T-helper 1 cell (primary cell): Measurements from ENCODE around the gene SLC25A4.
"Not testable (repeated sequence)": the region's sequence is repeated elsewhere in the genome, so short reads cannot be mapped to it uniquely, and the experiment has no call there.

ENCODE experiments used
- DNase-seq, 5 donors: peaks; one replicate each; pipeline ENCODE4 v3.0.0-alpha.2; 2012 to 2020

The SLC25A4 gene

DNA sequence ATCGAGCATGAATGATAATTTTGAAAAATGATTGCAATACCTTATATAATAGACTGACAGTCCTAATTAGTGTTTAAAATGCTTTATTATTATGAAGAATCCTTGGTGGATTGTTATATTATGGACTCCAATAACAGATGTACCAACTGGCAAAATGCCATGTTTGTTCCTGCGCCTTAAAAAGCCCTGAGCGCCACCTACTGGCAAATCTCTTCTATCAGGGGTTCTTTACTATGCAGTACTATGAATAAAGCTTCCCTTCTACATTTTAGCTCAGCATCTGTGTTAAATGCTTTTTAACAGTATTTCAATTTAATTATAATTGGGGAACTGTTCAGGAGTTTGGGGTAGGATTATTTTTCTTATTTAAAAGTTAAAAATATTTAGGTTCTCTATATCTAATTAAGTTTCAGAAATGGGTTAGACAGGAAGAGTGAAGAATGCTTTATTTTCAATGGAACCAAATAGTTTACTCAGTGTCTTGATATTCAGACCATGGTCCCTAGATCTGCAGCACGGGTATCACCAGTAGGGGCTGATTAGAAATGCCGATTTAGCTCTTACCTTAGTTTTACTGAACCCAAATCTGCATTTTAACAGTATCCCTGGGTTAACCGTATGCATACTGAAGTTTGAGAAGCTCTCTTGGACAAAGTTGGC, 40.7 kb downstream of the SLC25A4 start:
- DNase-seq, result peak; percentile 48 to 80 (median 69)

DNA sequence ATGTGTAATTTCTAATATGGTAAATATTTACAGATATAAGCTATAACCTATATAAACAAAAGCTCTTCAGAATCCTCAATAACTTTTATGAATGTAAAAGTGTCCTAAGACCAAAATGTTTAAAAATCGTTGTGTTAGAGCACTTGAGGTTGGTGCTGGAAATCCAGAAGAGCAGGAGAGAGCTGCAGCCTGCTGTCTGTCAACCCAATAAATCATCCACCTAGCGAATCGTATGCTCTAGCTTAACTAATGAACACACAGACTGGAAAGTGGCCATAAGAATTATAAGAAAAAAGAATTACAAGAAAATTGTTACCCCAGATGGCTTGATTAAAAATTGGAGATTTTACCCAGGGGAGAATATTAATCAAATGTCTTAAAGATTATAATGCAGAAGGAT, 43.7 kb downstream of the SLC25A4 start:
- no peak for DNase-seq

DNA sequence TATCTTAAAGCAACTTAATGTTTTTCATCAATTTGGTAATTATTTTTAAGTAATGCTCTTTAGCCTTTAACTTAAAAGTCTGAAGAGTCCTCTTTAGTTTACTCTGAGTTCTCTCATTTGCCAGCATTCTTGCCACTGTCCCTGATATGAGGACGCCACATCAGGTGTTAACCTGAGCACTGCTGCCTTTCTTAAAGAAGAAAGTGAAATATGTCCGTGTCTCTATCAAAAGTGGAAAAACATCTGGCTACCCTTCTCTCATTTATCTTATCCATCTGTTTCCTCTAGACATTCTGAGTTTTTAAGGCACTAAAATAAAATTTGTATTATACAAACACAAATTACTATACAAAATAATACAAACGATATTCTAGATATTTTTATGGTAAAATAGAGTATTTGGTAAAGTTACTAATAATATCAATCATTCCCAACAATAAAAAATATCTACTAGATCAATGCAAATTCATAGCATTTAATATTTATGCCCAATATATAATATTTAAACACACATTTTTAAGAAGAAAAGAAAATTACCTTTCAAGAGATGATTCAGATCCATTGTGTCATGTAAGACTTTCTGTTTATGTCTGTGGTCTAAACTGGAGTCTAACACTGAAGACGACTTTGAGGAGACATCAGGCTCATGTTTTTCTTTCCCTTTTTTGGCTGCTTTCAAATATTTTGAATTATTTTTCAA, 46.7 kb downstream of the SLC25A4 start:
- no peak for DNase-seq

DNA sequence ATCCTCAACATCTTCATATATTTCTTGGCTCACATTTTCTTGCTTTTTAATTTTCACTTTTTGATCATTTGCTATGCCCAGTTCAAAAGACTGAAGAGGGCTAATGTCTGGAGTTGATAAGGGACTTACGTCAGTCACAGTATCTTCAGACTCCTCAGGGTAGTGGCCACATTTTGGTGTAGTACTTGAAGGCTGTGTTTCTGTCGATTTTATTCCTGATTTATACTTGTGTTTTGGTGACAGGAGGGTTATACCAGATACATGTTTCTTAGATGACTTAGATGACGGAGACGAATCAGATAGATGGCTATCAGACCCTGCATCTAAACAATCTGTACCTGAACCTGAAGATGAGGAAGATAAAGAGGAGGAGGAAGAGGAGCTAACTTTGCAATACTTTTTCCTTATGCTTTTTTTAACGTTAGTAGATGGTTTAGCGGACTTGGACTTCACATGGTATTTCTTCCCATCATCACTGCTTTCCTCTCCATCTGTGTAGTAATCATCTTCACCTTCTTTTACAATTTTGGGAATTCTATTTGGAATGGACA, 47.3 kb downstream of the SLC25A4 start:
- DNase-seq, result no peak

DNA sequence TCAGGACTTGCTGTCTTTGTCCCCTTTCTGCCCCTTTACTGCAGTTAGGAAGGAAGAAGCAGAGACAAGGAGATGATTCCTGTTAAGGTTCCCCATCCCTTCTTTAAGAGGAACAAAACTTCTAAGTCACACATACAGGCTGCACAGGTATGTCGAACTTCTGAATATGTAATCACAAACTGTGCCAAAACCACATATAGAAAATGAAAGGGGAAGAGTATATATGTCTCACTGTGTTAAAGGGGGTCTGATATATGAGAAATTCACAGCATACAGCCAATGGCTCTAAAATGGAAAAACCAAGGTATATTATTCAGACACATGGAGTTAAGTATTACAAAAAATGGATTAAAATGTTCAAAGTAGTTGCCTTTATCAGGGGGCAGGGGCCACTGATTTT, 49.0 kb downstream of the SLC25A4 start:
- no peak for DNase-seq

DNA sequence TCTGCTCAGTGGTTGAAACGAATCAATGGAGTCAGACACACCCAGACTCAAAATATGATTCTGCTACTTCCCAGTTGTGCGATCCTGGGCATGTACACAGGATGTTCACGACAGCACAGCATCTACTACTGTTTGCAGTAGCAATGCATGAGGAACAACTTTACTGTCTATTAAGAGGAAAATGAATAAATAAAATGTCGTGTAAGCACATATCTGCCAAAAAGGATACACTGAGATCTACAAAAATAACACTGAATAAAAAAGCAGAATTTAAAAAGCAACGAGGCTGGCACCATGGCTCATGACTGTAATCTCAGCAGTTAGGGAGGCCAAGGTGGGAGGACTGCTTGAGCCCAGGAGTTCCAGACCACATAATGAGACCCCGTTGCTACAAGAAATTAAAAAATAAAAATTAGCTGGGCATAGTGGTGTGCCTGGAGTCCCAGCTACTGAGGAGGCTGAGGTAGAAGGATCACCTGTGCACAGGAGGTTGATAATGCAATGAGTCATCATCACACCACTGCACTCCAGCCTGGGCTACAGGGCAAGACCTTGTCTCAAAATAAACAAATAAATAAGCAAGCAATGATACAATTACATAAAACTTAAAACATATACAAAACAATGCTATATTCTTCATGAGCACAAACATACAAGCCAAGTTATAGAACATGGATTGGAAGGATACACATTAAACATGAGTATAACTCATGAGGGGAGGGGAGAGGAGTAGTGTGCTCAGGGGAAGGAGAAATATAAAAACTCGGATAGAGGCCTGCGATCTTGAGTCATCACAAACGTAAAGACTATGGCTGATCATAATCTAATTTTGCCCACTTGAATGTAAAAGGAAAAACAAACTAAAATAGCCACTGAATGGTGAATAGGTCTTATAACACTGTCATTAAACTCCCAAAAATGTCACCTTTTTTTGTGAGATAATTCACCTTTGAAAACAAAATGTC, 52.1 kb downstream of the SLC25A4 start:
- no peak for DNase-seq

DNA sequence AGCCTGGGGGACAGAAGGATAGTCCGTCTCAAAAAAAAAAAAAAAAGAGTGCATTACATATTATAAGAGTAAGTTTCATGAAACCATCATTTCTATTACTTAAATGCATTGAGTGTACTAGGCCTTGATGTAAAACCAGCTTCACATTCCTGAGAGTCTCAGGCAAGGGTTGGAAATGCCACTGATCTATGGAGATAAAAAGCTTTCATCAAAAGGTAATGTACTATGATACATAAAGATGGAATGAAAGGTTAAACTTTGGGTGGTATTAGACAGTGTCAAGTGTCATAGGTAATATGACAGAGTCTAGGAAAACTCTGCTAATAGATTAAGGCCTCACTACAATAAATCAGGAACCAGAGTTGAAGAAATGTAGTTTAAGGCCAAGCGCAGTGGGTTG, 53.4 kb downstream of the SLC25A4 start:
- no peak for DNase-seq

DNA sequence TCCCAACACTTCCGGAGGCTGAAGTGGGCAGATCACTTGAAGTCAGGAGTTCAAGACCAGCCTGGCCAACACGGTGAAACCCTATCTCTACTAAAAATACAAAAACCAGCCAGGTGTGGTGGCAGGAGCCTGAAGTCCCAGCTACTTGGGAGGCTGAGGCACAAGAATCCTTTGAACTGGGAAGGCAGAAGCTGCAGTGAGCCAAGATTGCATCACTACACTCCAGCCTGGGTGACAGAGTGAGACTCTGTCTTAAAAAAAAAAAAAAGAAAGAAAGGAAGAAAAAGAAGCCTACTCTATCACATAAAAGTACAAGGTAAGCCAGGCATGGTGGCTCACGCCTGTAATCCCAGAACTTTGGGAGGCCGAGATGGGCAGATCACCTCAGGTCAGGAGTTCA, 55.1 kb downstream of the SLC25A4 start:
- not testable (repeated sequence) for DNase-seq
